Hematopoietic multipotent progenitor cell treated with erythropoietin and hydrocortisone succinate and interleukin-3 and kit ligand, for 6 days (in vitro differentiated cells): Measurements from ENCODE around the gene WRNIP1.

Source experiments
- DNase-seq: peaks from one replicate; pipeline ENCODE4 v3.0.0-alpha.2; 2015

The WRNIP1 gene

GRCh38 chr6:2765166-2765895 lies at the start of gene WRNIP1:
Gene WRNIP1, plus strand, starts transcription at chr6:2765393. Its CDS starts 230 bp downstream, at chr6:2765623.
- DNase-seq, result peak; percentile 99

GRCh38 chr6:2715737-2716136 lies 49.5 kb upstream of the WRNIP1 start:
- no peak for DNase-seq

GRCh38 chr6:2716936-2717700 lies 48.1 kb upstream of the WRNIP1 start:
- DNase-seq, result no peak

GRCh38 chr6:2718334-2719092 lies 46.7 kb upstream of the WRNIP1 start:
- DNase-seq, result peak; percentile 80

GRCh38 chr6:2719093-2719455 lies 46.1 kb upstream of the WRNIP1 start:
- DNase-seq, result peak; percentile 16

- DNase-seq, result peak; percentile 24
Observed at GRCh38 chr6:2721219-2721618, 44.0 kb upstream of the WRNIP1 start.

GRCh38 chr6:2725364-2725988 lies 39.7 kb upstream of the WRNIP1 start:
- no peak for DNase-seq

- DNase-seq, result peak; percentile 65
Observed at GRCh38 chr6:2725999-2726567, 39.1 kb upstream of the WRNIP1 start.

- DNase-seq, result no peak
Observed at GRCh38 chr6:2729921-2730320, 35.3 kb upstream of the WRNIP1 start.

- no peak for DNase-seq
Observed at GRCh38 chr6:2730353-2731107, 34.7 kb upstream of the WRNIP1 start.

- DNase-seq, result no peak
Observed at GRCh38 chr6:2731281-2731909, 33.8 kb upstream of the WRNIP1 start.

- DNase-seq, result no peak
Observed at GRCh38 chr6:2732503-2733089, 32.6 kb upstream of the WRNIP1 start.

GRCh38 chr6:2733324-2733723 lies 31.9 kb upstream of the WRNIP1 start:
- DNase-seq, result peak; percentile 96

- DNase-seq, result no peak
Observed at GRCh38 chr6:2733736-2734480, 31.3 kb upstream of the WRNIP1 start.

GRCh38 chr6:2734488-2735166 lies 30.6 kb upstream of the WRNIP1 start:
- no peak for DNase-seq

GRCh38 chr6:2737885-2738284 lies 27.3 kb upstream of the WRNIP1 start:
- no peak for DNase-seq

- DNase-seq, result peak; percentile 90
Observed at GRCh38 chr6:2738373-2738979, 26.7 kb upstream of the WRNIP1 start.

GRCh38 chr6:2739335-2739734 lies 25.9 kb upstream of the WRNIP1 start:
- peak; percentile 72 for DNase-seq

GRCh38 chr6:2740581-2740980 lies 24.6 kb upstream of the WRNIP1 start:
- DNase-seq, result no peak
